ENCODE data around the gene APOB. TPM values are rescaled to one million over a fixed set of nuclear protein-coding genes. Genes with fewer than 3 reads are reported as not detected.
A peak's percentile ranks its signal among the peaks of the same experiment; 100 is the strongest.

Gene APOB, protein sequence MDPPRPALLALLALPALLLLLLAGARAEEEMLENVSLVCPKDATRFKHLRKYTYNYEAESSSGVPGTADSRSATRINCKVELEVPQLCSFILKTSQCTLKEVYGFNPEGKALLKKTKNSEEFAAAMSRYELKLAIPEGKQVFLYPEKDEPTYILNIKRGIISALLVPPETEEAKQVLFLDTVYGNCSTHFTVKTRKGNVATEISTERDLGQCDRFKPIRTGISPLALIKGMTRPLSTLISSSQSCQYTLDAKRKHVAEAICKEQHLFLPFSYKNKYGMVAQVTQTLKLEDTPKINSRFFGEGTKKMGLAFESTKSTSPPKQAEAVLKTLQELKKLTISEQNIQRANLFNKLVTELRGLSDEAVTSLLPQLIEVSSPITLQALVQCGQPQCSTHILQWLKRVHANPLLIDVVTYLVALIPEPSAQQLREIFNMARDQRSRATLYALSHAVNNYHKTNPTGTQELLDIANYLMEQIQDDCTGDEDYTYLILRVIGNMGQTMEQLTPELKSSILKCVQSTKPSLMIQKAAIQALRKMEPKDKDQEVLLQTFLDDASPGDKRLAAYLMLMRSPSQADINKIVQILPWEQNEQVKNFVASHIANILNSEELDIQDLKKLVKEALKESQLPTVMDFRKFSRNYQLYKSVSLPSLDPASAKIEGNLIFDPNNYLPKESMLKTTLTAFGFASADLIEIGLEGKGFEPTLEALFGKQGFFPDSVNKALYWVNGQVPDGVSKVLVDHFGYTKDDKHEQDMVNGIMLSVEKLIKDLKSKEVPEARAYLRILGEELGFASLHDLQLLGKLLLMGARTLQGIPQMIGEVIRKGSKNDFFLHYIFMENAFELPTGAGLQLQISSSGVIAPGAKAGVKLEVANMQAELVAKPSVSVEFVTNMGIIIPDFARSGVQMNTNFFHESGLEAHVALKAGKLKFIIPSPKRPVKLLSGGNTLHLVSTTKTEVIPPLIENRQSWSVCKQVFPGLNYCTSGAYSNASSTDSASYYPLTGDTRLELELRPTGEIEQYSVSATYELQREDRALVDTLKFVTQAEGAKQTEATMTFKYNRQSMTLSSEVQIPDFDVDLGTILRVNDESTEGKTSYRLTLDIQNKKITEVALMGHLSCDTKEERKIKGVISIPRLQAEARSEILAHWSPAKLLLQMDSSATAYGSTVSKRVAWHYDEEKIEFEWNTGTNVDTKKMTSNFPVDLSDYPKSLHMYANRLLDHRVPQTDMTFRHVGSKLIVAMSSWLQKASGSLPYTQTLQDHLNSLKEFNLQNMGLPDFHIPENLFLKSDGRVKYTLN (N-terminal part only)
- total RNA-seq = not detected

DNA sequence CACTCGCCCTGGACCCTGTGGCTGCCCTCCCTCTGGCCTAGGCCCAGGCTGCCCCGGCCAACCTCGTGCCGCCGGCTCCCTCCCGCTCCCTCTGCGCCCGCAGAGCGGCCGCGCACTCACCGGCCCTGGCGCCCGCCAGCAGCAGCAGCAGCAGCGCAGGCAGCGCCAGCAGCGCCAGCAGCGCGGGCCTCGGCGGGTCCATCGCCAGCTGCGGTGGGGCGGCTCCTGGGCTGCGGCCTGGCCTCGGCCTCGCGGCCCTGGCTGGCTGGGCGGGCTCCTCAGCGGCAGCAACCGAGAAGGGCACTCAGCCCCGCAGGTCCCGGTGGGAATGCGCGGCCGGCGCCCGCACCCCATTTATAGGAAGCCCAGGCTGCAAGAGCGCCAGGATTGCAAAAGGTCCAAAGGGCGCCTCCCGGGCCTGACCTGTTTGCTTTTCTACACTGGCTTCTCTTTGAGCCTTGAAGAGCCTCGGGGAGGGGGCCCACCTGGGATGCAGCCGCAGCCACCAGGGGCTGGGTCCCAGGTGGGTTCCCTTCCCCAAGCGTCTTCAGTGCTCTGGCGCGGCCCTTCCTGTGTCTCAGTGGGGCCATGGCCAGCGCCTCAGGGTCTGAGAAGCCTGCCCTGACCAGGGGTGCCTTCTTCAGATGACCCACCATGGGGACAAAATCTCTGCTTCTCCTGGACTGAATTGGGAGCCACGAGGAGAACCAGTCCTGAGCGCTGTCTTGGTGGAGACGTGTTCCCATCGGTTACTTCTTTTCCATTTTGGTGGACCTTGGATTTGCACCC, at the start of gene APOB:
APOB (minus strand) TSS at position 330 of the 789 bp plus-strand sequence; CDS start at position 202, 128 bp downstream.
- Mint-ChIP-seq H3K4me3 (peak within 1 kb of the TSS; percentile 4), H3K36me3 (no peaks in the 10 kb centered on the region), H3K4me1 (ENCODE audit: low read depth in 2 of 2) (peaks cover 0 to 3% of the 10 kb centered on the region in 2 donors), H3K27me3 (peaks cover 19 to 27% of the 10 kb centered on the region in 2 donors), H3K27ac (no peak within 1 kb of the TSS), H3K9me3 (no peaks in the 10 kb centered on the region)
- no peak for DNase-seq (ENCODE audit: low spot score)
- peak in 1 of 2 donors; percentile 22 for ATAC-seq

- no peak overlapping the region for H3K4me3 Mint-ChIP-seq
- H3K27ac Mint-ChIP-seq = no peak overlapping the region
- peaks cover 0 to 3% of the 10 kb centered on the region in 2 donors for H3K27me3 Mint-ChIP-seq
- H3K9me3 Mint-ChIP-seq = no peaks in the 10 kb centered on the region
- no peaks in the 10 kb centered on the region for H3K4me1 Mint-ChIP-seq (ENCODE audit: low read depth in 2 of 2)
- H3K36me3 Mint-ChIP-seq = no peaks in the 10 kb centered on the region
- DNase-seq (ENCODE audit: low spot score) (no peak), ATAC-seq (no peak)
These were observed 48.5 kb upstream of the APOB start for GRCh38 chr2:21092308-21092869.

GRCh38 chr2:21084401-21084800, 40.5 kb upstream of the APOB start:
- no peaks in the 10 kb centered on the region for H3K4me1 Mint-ChIP-seq (ENCODE audit: low read depth in 2 of 2)
- no peak for ATAC-seq

GRCh38 chr2:21083482-21083881, 39.6 kb upstream of the APOB start:
- Mint-ChIP-seq H3K27me3 (peaks cover 0 to 2% of the 10 kb centered on the region in 2 donors), H3K9me3 (no peaks in the 10 kb centered on the region), H3K27ac (no peak overlapping the region), H3K4me3 (no peak overlapping the region), H3K4me1 (ENCODE audit: low read depth in 2 of 2) (no peaks in the 10 kb centered on the region), H3K36me3 (no peaks in the 10 kb centered on the region)
- ATAC-seq (no peak), DNase-seq (ENCODE audit: low spot score) (no peak)

More at GRCh38 chr2:21084401-21084800, 40.5 kb upstream of the APOB start:
- Mint-ChIP-seq H3K36me3 (no peaks in the 10 kb centered on the region), H3K27ac (no peak overlapping the region), H3K4me3 (no peak overlapping the region), H3K27me3 (peaks cover 0 to 2% of the 10 kb centered on the region in 2 donors), H3K9me3 (no peaks in the 10 kb centered on the region)
- DNase-seq (ENCODE audit: low spot score) = no peak

GRCh38 chr2:21078296-21078695, 34.4 kb upstream of the APOB start:
- DNase-seq (ENCODE audit: low spot score) (no peak), ATAC-seq (no peak)
- H3K27ac Mint-ChIP-seq = no peak overlapping the region
- H3K36me3 Mint-ChIP-seq = no peaks in the 10 kb centered on the region
- H3K4me1 Mint-ChIP-seq (ENCODE audit: low read depth in 2 of 2) = no peaks in the 10 kb centered on the region
- no peaks in the 10 kb centered on the region for H3K9me3 Mint-ChIP-seq
- H3K27me3 Mint-ChIP-seq = peaks cover 0 to 2% of the 10 kb centered on the region in 2 donors
- no peak overlapping the region for H3K4me3 Mint-ChIP-seq

DNA sequence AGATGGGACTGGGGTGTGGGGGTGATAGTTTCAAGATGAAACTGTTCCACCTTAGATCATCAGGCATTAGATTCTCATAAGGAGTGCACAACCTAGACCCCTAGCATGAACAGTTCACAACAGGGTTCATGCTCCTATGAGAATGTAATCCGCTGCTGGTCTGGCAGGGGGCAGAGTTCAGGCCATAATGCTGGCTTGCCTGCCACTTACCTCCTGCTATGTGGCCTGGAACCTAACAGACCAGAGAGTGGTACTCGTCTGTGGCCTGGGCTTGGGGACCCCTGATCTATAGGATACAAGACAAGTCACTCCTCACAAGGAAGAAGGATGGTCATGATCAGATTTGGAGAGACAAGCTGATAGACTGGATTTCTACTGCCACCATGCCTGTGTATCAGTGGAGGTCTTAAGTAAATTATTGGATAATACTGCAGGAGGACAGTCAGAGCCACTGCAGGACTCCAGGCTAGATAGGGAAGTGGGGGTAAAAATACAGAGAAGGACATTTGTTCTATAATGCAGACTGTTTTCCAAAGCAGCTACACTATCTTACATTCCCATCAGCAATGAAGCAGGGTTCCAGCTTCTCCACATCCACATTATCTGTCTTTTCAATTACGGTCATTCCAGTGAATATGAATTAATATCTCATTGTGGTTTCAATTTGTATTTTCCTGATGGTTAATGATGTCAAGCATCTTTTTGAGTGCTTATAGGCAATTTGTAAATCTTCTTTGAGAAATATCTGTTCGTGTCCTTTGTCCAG, 28.8 kb upstream of the APOB start:
- H3K36me3 Mint-ChIP-seq = no peaks in the 10 kb centered on the region
- DNase-seq (ENCODE audit: low spot score) = no peak
- ATAC-seq = peak in 1 of 2 donors; percentile 50
- no peak overlapping the region for H3K27ac Mint-ChIP-seq
- H3K4me1 Mint-ChIP-seq (ENCODE audit: low read depth in 2 of 2) = no peaks in the 10 kb centered on the region
- H3K9me3 Mint-ChIP-seq = no peaks in the 10 kb centered on the region
- H3K27me3 Mint-ChIP-seq = peaks cover 5 to 6% of the 10 kb centered on the region in 2 donors
- no peak overlapping the region for H3K4me3 Mint-ChIP-seq

DNA sequence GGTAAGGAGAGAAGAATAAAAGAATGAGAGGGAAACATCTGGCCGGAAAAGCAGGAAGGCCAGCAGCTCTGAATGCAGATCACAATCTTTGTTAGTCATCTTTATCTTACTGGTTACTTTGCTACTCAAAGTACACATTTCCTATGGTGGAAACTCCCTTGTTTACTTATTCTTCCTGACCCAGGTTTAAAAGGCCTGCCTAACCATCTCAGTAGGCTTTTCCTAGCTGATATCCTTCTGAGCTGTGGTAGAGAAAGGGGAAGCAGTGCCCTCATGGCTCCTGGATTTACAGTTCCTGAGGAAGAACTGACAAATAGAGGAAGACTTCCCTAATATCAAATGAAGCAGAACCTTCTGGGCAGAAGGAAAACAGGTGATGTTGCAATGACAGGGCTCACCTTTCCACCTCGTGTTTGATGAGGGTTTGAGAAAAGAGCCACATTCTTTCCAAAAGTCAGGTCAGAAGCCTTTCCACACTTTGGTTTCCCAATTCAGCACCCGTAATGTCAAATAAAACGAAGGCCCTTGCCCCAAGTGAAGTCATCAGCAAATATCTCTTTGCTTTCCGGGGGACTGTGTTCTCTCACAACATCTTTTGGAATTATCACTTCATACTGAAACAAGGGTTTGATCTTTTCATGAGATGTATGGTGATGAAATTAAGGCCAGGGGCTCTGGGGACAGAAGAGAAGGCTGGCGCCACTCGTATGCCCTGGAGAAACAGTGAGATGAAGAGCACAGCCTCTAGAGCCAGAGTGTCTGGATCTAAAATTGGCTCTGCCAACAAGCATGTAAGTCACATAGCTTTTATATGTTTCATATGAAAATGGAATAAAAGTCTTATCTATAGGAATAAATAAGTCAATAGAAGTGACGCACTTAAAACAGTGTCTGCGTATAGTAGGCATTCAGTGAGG, 26.7 kb upstream of the APOB start:
- Mint-ChIP-seq H3K36me3 (no peaks in the 10 kb centered on the region), H3K27ac (no peak overlapping the region), H3K4me1 (ENCODE audit: low read depth in 2 of 2) (no peaks in the 10 kb centered on the region), H3K27me3 (peaks cover 5 to 6% of the 10 kb centered on the region in 2 donors), H3K9me3 (no peaks in the 10 kb centered on the region), H3K4me3 (no peak overlapping the region)
- DNase-seq (ENCODE audit: low spot score) (no peak), ATAC-seq (no peak)

GRCh38 chr2:21069746-21070340, 26.0 kb upstream of the APOB start:
- Mint-ChIP-seq H3K27ac (no peak overlapping the region), H3K9me3 (no peaks in the 10 kb centered on the region), H3K36me3 (no peaks in the 10 kb centered on the region), H3K4me1 (ENCODE audit: low read depth in 2 of 2) (no peaks in the 10 kb centered on the region), H3K4me3 (no peak overlapping the region), H3K27me3 (peaks cover 6 to 8% of the 10 kb centered on the region in 2 donors)
- DNase-seq (ENCODE audit: low spot score) = no peak
- no peak for ATAC-seq

GRCh38 chr2:21067859-21068537, 24.1 kb upstream of the APOB start:
- H3K27ac Mint-ChIP-seq = no peak overlapping the region
- no peak overlapping the region for H3K4me3 Mint-ChIP-seq
- no peak for ATAC-seq
- H3K36me3 Mint-ChIP-seq = no peaks in the 10 kb centered on the region
- DNase-seq (ENCODE audit: low spot score) = no peak
- H3K4me1 Mint-ChIP-seq (ENCODE audit: low read depth in 2 of 2) = no peaks in the 10 kb centered on the region
- peaks cover 6 to 8% of the 10 kb centered on the region in 2 donors for H3K27me3 Mint-ChIP-seq
- no peaks in the 10 kb centered on the region for H3K9me3 Mint-ChIP-seq

GRCh38 chr2:21067125-21067524, 23.3 kb upstream of the APOB start:
- no peak overlapping the region for H3K4me3 Mint-ChIP-seq

More at GRCh38 chr2:21067125-21067524, 23.3 kb upstream of the APOB start:
- H3K9me3 Mint-ChIP-seq = no peaks in the 10 kb centered on the region
- DNase-seq (ENCODE audit: low spot score) (no peak), ATAC-seq (no peak)
- H3K27ac Mint-ChIP-seq = no peak overlapping the region
- H3K27me3 Mint-ChIP-seq = peaks cover 6 to 8% of the 10 kb centered on the region in 2 donors
- no peaks in the 10 kb centered on the region for H3K4me1 Mint-ChIP-seq (ENCODE audit: low read depth in 2 of 2)
- H3K36me3 Mint-ChIP-seq = no peaks in the 10 kb centered on the region

All from natural killer cell treated with Interleukin-12 subunit alpha and Interleukin-12 subunit beta and Interleukin-15 and Interleukin-18, amount 100 ng/mL, for 72 hours (primary cell).